OCI-M2 (cell line): ENCODE measurements around the gene RIPK3.
"Not testable (repeated sequence)": the region's sequence is repeated elsewhere in the genome, so short reads cannot be mapped to it uniquely, and the experiment has no call there.

Experiments used
- DNase-seq: peaks from one replicate; lab custom pipeline; 2025; ENCODE audit not compliant: unreplicated experiment; lab: John Stamatoyannopoulos, UW

Gene RIPK3

DNA sequence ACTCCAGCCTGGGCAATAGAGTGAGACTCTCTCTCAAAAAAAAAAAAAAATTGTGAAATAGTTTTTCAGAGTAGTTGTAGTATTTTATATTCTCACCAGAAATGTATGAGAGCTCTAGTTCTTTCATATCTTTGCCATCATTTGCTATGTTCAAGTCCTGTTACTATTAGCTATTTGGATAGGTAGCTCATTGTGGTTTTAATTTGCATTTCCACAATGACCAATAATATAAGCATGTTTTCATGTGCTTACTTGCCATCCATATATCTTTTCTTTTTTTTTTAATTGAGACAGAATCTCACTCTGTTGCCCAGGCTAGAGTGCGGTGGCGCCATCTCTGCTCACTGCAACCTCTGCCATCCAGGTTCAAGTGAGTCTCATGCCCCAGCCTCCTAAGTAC, 8.4 kb upstream of the RIPK3 start:
- no peak for DNase-seq

DNA sequence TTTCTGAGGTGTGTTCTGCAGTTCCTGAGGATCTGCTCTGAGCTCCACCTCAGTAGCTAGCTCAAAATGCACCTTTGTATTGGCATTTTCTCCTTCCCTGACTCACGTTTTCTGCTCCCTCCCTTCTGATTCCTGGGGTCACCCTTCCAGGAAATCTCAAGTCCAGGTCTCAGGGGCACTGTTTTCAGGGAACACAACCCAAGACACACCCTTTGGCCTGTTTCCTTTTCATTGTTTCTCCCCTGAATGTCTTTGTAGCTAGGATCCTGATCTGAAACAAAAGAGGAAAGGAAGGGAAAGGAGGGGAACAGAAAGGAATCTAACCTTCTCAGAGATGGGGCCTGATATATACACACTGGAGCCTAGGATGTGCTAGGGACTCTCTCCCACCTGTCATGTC, 7.3 kb upstream of the RIPK3 start:
- no peak for DNase-seq

DNA sequence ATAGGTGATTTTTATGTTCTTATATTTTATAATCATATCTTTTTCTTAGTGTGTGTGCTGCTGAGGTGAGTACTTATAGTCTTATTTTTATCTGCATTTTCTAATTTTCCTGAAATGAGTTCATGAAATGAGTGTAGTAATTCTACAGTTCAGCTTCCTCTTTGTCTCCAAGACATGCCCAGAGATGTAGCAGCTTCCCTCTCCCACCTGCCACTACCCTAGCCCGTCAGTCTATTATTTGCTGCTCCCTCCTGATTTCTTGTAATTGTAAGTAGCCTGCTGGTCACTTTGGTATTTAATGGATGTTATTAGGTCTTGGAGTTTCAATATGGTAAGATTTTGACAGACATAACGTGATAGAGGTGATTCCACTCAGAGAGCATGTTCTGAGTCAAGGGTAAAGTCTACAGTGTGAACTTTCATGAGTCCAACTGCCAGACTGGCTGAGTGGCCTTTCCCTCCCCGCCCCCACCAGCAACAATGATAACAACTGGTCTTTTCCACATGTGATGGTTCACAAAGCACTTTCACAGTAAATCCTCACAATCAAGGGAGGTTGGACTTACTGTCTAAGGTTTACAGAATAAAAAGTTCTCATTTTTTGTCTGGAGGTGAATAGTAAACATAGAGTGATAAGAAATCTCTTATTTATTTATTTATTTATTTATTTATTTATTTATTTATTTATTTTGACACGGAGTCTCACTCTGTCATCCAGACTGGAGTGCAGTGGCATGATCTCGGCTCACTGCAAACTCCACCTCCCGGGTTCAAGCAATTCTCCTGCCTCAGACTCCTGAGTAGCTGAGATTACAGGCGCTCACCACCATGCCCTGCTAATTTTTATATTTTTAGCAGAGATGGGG, 4.2 kb upstream of the RIPK3 start:
- no peak for DNase-seq

DNA sequence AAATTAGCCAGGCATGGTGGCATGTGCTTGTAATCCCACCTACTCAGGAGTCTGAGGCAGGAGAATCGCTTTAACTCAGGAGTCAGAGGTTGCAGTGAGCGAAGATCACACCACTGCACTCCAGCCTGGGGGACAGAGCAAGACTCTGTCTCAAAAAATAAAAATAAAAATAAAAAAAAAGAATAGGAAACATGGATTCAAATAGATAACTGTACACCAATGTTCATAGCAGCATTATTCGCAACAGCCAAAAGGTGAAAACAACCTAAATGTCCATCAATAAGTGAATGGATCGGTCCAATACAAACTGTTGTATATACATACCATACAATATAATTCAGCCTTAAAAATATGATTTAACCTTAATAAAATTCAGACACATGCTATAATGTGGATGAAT, 3.1 kb upstream of the RIPK3 start:
- DNase-seq, result no peak

DNA sequence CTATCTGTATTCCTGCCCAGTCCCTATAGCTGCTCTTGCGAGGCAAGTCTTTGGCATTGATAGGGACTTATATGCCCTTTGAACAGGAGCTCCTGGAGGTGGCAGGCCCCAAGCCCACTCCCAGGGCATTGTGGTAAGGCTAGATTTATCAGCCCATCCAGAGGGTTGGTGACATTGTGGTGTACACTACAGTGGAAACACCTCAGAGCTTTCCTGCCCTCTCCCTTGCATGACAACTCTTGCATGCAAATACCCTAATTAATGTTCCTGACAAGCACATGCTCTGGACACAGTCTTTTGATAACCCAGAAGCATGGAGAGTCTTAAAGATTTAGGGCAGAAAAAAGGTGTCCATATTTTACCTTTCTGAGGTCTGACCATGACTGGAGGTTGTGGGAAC, 815 bp upstream of the RIPK3 start:
- DNase-seq, result no peak

DNA sequence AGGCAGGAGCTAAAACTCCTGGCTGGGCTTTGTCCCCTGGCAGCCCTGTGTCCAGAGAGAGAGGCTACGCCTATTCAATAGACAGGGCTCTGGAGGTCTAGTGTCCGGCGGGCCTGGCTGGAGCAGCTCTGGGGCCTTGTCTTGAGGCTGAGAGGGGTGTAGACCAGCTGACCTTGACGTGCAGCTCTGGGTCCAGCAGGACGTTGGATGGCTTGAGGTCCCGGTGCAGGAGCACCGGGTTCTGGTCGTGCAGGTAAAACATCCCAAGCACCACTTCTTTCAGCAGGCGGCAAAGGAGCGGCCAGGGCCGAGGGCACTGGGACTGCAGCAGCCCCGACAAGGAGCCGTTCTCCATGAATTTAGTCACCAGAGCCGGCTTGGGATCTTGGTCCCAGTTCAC, 948 bp downstream of the RIPK3 start:
- no peak for DNase-seq

DNA sequence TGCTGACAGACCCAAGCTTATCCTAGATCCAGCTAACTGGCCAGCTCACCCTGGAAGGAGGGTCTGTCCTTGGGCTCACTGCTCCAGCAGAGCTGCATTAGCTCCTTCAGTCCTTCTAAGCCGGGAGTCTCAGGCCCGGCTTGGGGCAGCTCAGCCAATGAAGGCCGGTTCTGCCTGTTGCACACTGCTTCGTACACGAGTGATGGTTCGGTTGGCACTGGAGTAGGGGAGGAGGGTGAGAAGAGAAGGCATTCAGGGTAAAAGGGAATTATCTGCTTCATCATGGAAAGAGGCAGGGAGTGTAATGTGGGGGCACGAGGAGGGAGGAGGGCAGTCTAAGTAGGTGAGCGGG, 2.0 kb downstream of the RIPK3 start:
- no peak for DNase-seq

DNA sequence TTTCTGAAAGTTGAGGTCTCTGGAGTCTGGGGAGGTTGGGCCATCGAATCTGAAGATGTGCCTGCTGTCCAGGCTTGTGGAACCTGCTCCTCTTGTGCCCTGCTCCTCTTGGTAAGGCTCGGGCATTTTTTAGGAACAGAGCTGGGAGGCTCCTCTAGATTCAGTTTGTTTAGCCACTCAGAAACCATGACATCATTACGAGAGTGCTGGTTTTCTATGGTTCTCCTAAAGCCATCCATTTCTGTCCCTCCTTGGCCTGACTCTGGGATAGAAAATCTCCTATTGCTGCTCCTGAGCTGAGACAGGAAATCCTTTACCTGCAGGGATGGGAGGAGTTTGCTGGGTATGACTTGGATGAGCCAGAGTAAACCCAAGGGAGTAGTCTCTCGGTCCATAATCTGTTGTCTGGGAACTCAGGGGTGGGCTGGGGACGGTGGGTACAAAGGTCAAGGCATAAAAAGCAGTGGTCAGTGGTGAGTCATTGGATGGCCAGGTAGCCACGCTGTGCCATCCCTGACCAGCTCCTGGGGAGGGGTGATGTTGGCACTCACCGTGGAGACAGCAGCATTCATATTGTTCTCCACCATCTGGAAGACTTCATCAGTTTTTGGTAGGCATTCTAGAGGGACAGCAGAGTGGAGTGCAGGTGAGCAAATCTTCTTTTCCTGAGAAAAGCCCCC, 2.5 kb downstream of the RIPK3 start:
- DNase-seq, result no peak

DNA sequence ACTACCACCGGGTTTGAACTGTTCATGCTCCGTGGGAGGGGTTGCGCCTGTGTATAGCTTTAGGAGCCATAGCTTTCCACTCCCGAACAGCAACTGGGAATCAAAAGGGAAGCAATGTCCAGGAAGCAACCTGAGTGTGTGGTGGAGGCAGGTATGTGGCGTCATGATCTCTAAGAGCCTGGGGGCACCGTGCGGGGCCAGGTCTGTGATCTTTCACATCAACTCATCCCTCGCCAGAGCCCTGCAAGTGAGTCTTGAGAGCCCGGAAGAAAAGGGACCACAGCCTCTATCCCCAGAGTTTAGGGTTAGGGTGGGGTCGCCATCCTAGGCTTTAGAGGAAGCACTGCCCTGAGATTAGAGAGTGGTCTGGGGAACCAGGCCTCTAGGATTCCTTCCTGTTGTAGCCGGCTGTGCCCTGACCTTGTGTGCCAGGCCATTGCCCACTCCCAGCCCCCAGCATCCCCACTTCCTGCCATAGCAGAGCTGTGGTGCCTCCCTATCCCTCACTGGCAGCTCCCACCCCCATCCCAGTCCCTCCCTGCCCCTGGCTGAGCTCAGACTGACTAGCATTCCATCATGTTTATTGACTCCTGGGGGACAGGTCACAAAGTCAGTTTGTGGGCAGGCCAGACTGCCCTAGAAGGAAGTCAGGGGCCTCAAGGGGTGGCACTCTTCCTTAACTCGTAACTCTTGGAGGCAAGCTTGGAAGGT, 4.2 kb downstream of the RIPK3 start:
- no peak for DNase-seq

DNA sequence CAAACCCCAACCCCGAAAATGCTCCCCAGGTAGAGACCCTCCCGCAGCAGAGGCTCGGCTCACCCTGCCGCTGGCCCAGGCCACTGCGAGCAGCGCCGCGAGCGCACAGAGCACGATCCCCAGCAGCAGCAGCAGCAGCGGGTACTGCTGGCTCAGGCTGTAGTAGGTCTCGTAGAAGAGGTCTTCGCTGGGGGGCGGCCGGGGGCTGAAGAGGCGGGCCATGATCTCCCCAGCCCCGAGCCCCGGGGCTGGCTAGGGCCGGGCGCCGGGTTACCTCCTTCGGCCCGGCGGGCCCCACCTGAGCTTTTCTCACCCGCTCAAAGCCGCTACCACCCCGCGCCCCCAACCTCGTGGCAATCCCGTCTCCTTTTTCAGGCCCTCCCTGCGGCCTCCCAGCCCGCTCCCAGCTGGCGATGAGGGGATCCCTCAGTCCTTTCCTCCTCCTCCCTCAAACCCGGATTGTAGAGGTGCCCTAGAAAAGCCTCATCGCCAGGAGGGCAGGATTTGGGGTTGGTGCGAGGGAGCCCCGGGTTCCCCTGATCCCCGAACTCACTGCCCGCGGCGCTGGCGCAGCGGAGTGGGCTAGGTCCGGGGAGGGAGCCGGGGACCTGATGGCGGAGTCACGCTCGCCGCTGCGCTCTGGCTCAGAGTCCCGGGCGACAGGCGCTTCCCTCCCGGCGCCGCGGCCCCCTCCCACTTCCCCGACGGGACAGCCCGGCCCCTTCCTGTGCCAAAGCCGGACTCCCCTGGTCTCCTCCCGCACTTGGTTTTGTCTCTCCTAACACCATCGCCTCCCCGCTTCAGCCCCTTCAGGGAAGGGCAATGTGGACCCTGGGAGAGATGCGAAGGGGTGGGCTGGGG, 5.1 kb downstream of the RIPK3 start, which contains the start of gene ADCY4:
TSS of gene ADCY4 (minus strand) at position 641 of the 861 bp plus-strand sequence. CDS start at position 222, 419 bp downstream.
- no peak for DNase-seq

DNA sequence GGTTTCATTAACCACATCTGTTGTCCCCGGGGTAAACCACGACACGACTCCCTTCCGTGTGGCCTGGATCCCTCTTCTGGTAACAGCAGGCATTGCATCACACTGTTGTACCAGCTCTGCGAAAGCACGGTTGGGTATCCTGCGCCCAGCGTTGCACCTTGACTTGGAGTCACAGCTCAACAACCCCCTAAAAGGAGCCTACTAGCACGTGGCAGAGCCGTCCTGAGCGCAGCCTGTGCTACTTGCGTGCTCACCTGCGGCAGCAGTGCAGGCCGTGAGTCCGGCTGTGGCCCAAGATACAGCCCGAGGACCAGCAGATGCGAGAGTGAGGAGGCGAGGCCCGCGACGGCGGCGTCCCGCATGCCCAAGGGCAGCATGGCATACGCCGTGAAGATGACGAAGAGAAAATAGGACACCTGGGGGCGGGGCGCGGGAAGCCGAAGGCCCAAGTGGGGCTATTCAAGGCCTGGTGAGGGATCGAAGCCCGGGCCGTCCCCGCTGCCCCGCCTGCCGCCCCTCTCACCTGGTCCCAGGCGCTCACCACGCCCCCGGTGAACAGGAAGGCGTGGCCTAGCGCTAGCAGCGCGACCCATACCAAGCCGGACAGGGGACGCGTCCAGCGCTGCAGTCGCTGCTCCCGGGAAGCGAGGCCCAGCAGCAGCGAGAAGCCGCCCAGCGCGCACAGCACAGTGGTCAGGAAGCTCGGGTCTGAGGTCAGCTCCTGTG, 7.4 kb downstream of the RIPK3 start:
- peak; percentile 70 for DNase-seq

DNA sequence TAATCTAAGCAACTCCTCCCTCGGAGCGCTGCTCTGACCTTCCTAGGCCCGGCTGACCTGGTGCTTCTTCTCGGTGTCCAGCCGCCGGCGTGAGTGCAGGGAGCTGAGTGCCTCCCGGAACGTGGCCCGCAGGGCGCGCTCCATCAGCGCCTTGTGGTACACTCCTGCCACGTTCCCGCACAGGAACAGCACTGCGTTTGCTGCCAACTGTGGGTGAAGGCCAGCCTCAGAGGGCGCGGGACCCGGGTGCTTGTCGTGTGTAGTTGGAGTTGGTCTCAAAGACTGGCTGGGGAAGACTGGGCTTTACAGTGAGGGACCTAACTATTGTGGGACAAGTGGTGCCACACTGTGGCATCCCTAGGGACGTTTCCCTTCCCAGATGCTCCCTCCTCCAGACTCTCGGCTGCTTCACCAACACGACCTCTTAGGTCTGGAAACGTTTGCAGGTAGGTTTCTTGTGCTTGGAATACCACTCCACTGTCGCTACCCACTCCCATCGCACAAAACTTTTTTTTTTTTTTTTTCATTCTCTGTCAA, 8.0 kb downstream of the RIPK3 start:
- no peak for DNase-seq

DNA sequence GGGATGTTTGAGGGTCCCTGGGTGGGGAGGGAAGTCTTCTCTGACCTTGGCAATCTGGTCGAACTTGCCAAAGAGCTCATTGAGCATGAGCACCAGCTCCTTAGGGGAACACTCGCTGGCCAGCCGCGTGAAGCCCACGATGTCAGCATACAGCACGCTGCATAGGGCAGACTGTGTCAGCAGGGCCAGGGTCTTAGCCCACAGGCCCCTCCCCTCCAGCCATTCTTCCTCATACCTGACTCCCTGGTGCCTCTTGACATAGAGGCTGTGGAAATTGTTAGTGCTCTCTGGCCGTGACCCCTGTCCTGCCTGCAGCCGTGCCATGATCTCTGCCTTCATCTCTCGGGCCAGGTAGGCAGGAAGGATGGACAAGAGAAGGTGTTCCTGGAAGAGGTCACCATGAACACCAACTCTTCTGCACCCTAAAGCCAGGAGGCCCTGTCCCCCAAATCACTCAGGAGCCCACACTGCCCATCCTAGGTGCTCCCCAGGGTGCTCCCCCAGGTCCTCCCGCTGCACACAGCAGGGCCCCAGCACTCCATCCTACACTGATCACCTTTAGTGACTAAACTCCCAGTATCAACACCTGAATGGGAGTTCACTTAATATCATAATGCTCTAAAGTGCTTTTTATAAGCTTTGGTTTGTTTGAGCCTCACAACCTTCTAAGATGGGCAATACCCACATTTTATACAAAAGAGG, 8.7 kb downstream of the RIPK3 start:
- no peak for DNase-seq

DNA sequence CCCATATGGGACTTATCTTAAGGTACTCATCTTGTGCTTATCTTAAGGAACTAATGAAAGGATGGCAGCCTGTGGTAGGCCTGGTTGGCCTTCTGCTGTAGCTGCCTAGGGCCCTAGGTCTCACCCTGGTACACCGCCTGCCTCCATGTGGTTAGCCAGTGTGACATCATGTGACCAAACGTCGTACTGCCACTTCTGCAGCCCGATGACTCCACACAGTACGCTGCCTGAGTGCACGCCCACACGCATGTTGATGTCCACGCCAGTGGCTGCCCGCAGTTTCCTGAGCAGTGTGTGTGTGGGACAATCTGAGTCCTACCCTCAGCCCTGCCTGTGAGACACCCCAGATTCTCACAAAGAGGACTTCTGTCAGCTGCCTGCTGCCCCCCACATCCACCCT, 10.1 kb downstream of the RIPK3 start:
- DNase-seq, result no peak

DNA sequence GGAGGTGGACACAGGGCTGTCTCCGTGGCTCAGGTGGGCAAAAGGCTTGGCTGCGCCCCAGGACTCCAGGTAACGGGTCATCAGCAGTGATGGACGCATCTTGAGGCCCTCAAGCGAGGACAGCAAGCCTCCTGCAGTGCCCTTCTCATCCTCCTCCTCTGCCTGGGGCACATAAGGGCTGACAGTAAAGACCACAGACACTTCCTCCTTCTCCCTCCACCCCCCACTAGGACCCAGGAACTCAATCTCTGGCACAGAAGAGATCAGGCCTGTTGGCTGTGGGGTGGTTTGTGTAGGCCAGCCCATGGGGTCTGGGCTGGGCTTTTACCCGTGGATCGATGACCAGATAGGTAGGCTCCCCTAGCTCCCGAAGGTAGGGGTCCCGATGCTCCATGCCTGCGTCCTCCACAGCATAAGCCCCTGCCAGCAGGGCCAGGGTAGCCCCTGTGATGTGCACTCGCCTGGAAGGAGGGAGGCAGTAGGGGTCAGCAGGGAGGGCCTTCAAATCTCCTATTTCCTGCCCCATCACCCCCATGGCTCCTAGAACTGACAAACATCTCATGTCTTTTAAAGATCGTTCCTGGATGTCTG, 10.6 kb downstream of the RIPK3 start:
- DNase-seq, result no peak

DNA sequence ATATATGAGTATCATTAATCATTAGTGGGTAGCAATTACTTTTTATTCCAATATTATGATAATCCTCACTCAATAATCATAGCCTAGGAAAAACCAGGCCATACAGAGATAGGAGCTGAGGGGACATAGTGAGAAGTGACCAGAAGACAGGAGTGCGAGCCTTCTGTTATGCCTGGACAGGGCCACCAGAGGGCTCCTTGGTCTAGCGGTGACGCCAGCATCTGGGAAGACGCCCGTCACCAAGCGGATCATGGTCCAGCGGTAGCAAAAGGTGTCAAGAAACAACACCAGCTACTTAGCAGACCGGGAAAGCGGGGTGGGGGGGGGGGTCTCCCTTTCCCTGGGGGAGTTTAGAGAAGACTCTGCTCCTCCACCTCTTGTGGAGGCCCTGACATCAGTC, 11.9 kb downstream of the RIPK3 start:
- DNase-seq, result not testable (repeated sequence)

DNA sequence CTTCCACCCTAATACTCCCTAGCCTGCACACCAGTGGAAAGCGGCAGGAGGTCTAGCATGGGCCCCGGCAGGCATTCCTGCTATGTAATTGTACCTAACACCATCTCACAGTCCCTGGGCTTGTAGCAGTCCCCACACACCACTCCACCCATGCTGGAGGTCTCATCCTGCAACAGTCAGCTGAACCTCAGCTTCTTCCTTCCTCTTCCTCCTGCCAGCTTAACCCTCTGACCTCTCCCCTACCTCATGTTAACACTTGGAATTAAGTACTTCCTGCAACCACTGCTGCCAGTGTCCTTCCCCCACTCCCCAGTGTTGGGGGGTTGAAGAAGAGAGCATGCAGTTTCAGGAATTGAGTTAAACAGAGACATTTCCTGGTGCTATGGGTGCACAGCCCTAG, 12.5 kb downstream of the RIPK3 start:
- no peak for DNase-seq

DNA sequence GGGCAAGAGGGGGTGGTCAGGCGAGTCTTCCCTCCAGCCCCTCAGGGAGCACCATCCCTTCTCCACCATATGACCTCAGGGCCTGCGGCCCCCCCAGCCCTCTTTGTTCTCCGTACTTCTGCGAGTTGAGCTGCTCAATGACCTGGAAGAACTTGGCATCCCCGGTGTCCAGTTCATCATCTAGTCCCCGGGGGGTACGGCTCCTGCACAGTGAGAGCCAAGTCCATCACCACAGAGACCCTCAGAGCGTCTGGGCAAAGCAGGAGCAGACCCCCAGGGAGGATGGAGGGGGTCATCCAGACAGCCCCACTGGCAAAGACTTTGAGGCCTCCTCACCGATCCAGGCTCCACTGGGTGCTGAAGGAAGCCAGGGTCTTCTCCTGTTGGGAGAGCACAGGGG, 13.8 kb downstream of the RIPK3 start:
- DNase-seq, result no peak

DNA sequence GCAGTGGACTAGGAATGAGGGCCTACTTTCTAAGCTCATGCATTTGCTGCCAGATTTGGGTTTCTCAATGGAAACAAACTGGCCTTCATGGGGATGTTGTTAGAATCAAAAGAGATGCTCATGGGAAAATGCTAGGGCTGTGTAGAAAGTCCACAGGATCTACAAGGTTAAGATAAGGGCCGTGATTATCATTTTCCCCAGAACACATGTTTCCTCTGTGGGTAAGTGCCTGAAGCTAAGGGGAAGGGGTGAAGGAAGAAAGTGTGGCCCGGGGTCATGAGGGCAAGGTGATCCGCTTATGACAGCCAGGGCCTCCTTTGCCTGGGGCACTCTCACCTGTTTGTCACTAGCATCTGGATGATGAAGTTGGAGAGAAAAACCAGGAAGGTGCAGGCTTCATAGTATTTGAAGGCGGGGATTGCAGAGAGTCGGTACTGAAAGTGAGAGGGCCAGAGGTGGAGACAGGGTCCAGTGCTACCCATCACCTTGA, 14.7 kb downstream of the RIPK3 start:
- no peak for DNase-seq
